CD4-positive, alpha-beta T cell treated with Interleukin-17A for 1 hour (primary cell): ENCODE results near the gene ARFGAP1.

ENCODE experiments used
- DNase-seq: peaks from one replicate; pipeline ENCODE4 v3.0.0-alpha.2; 2020

Gene ARFGAP1

DNA sequence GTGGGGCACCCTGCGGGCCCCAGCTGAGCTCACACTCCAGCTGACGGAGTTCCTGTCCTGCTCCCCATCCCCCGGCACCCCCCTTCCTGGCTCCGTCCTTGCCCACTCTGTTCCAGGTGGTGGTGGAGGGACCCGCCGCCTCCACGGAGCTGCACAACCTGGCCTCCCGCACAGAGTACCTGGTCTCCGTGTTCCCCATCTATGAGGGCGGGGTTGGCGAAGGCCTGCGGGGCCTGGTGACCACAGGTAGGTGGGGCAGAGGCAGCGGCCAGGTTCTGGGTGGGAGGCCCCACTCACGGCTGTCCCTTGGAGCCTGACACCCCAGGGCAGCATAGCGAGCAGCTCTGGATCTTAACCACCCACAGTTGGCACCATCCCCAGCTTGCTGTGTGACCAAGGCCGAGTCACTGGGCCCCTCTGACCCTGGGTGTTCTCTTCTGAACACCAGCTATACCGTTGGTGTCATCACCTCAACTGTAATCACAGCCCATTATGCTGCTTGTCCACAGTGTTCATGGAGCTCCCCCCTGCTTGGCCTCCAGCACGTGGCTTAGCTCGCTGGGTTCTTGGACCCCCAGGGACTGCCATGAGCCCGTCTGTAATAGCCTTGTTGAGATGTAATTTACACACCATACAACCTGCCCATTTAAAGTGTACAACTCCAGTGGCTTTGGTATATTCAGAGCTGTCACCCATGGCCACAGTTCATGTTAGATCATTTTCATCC is 37.8 kb downstream of the ARFGAP1 start:
- no peak for DNase-seq

DNA sequence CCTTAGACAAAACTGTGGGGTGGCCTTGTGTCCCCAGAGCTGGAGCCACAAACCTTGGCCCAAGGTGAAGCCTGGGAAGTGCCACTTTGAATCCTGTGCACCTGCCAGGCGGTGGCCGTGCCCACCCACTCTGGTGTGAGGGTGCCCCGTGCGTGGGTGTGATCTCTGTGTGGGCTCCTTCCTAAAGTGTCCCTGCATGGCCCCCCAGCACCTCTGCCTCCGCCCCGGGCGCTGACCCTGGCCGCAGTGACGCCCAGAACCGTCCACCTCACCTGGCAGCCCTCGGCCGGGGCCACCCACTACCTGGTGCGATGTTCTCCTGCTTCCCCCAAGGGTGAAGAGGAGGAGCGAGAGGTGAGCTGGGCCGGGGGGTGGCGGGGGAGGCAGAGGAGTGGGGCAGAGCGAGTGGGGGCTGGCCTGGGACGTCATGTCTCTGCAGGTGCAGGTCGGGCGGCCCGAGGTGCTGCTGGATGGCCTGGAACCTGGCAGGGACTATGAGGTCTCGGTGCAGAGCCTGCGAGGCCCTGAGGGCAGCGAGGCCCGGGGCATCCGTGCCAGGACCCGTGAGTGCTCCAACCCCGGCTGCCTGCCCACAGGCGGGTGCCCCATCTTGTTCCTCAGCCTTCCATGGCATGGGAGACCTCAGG is 38.7 kb downstream of the ARFGAP1 start:
- DNase-seq = no peak

DNA sequence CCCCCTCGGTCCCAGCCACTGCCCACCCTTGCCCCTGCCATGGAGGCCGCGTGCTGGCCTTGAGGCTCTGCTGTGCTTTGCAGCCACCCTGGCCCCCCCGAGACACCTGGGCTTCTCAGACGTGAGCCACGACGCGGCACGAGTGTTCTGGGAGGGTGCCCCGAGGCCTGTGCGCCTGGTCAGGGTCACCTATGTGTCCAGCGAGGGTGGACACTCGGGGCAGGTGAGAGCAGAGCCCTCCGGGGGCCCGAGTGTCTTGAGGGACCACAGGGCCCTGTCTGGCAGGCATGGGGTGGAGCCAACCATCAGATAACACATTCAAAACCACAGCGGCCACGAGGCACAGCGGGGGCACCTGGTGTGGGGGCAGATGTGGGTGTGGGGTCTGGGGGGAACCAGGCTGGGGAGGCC is 39.2 kb downstream of the ARFGAP1 start:
- DNase-seq = no peak

DNA sequence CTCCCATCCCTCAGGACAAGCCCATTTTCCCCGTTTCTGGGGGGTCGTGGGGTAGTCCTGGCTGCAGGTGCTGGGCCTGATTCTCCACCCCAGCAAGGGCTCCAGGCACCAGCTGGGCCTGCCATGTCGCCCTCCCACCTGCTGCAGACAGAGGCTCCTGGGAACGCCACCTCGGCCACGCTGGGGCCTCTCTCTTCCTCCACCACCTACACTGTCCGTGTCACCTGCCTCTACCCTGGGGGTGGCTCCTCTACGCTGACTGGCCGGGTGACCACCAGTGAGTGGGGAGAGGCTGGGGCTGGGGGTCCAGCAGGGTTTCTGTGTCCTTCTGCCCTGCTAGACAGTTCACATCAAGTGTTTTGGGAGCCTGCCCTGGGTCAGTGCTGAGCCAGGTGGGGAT is 39.7 kb downstream of the ARFGAP1 start:
- no peak for DNase-seq

DNA sequence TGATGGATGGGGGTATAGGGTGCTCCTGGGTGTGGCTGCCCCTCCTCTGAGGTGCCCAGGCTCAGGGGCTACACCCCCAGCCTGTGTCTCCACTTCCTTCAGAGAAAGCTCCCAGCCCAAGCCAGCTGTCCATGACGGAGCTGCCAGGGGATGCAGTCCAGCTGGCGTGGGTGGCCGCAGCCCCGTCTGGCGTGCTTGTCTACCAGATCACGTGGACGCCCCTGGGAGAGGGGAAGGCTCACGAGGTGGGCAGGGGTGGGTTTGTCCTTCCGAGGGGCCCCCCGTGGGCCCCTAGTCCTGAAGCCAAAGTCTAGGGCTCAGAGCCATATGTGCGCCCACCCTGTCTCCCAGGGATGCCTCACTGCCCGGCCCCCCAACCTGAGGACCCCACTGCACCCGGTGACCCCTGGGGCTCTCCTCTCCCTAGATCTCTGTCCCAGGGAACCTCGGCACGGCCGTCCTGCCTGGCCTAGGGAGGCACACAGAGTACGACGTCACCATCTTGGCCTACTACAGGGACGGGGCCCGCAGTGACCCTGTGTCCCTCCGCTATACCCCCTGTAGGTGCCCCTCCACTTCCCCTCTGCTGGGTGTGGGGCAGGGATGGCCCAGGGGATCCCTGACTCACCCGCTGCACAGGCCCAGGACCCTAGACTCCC is 40.2 kb downstream of the ARFGAP1 start:
- DNase-seq = no peak

DNA sequence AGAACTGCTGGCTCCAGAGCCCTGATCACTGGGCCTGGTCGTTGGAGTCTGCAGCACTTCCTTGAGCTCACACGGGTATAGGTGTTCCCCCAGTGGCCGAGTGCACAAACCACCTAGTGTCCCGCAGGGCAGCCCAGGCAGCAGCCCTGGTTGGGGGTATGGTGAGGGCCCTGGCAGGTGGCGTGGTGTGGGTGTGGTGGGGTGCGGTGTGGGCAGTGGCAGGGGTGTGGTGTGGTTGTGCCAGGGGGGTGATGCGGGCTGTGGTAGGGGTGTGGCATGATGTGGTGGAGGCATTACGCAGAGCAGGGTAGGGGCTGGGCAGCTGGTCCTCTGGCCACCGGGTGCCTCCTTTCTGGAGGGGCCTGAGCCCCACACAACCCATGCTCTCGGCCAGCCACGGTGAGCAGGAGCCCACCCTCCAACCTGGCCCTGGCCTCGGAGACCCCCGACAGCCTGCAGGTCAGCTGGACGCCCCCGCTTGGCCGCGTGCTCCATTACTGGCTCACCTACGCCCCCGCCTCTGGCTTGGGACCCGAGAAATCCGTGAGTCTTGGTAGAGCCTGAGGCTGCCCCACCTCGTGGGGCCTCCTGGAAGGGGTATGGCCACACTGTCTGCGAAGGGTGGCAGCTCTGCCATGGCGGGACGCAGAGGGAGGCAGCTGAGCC is 40.9 kb downstream of the ARFGAP1 start:
- DNase-seq = no peak

DNA sequence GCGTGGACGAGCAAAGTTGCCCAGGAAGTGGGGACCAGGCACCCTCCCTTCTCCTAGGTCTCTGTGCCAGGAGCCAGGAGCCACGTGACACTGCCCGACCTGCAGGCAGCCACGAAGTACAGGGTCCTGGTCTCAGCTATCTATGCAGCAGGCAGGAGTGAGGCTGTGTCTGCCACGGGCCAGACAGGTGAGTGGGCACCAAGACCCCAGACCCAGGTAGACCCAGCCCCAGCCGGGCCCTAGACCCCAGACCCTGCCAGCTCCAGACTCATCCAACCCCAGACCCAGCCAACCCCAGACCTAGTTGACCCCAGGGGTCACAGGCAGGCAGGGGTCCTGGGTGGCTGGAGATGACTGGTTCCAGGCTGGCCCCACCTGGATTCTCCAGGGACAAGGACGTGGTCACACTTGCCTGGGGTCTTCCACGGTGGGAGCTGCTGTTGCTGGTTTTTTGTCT is 41.4 kb downstream of the ARFGAP1 start:
- DNase-seq = no peak

DNA sequence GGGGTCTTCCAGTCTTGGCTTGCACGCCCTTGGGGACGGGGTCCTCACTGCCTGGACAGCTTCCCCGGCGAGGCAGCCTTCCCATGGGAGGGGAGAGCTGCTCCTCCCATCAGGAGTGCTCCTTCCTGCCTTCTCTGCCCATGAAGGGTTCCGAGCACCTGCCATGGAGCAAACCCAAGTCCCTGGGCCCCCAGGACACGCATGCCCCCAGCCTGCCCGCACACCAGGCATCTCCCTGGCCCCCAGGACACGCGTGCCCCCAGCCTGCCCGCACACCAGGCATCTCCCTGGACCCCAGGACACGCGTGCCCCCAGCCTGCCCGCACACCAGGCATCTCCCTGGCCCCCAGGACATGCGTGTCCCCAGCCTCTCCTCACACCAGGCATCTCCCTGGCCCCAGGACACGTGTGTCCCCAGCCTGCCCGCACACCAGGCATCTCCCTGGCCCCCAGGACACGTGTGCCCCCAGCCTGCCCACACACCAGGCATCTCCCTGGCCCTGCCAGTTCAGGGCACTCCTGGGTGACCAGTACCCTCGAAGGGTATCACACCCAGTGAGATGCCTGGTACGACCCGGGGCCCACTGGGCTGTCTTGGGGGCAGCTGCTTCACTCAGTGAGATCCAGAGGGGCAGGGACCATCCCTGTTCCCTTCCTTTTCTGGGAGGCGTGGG is 42.1 kb downstream of the ARFGAP1 start:
- DNase-seq = no peak

DNA sequence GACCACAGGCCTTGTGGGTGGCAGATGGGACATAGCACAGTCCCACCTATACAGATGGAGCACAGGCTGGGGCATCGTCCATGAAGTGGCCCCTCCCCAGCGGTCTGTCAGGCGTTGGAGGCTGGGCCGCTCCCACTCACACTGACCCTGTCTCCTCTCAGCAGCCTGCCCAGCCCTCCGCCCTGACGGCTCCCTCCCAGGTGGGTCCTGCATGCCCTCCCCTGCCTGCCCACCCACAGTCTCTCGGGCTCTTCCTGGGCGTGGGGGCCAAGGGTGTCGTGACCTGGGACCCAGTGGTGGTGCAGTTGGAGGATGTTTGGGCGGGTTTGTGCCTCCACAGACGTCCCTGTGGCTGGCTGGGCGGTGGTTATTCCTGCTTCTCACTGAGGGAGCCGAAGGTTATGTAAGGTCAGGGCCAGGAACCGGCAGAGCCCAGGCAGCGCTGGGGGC is 42.7 kb downstream of the ARFGAP1 start:
- no peak for DNase-seq

DNA sequence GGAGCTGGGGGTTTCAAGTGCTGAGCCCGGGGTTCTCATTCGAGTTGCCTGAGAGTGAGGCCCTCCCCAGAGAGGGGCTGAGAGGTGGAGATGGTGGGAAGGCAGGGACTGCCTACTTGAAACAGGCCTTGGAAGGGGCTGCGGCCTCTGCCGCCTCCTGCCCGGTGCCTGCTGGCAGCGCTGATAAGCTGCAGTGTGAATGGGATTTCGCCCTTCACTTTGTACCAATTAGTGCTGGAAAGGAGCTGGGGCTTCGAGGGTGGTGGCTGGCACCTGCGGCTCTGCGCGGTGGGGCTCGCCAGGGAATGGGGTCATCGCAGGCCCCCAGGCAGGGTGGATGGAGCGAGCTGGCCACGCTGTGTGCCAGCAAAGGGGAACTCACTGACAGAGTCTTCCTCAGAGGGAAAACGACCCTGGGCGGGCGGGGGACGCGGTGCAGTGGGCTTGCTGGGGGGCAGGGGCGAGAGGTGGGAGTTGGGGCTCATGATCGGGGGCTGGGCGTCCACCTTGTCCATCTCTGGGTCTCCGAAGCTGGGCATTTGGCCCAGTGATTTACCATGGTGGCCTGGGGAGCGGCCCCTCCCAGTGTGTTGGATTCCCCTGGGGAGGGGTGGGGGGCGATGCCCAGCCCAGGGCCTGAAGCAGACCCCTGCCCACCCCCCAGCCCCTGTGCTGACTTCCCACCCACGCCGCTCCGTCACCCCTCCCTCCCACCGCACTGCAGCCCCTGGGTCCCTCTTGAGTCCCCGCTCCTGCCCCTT is 43.3 kb downstream of the ARFGAP1 start:
- DNase-seq = no peak

DNA sequence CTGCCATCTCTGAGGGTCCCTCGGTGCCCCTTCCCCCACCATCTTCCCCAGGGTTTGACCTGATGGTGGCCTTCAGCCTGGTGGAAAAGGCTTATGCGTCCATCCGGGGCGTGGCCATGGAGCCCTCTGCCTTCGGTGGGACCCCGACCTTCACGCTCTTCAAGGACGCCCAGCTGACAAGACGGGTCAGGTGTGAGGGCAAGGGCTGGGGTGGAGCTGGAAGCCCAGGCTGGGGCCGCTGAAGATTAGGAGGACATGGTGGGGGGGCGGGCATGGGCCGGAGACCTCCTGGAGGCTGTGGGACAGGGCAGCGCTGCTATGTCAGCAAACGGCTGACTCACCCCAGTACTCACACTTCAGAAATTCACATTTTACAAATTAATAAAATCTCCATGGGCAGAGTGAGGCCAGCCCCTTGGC is 43.9 kb downstream of the ARFGAP1 start:
- no peak for DNase-seq

DNA sequence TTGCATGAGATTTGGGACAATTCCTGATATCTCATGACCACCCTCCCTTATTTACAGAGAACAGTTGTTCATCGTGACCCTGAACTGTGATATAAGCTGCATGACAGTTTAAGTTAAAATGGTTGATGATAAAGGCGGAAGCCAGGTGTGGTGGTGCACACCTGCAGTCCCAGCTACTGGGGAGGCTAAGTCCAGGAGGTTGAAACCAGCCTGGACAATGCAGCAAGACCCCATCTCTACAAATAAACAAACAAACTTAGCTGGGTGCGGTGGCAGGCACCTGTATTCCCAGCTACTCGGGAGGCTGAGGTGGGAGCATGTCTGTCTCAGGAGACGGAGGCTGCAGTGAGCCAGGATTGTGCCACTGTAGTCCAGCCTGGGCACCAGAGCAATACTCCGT is 44.4 kb downstream of the ARFGAP1 start:
- no peak for DNase-seq

DNA sequence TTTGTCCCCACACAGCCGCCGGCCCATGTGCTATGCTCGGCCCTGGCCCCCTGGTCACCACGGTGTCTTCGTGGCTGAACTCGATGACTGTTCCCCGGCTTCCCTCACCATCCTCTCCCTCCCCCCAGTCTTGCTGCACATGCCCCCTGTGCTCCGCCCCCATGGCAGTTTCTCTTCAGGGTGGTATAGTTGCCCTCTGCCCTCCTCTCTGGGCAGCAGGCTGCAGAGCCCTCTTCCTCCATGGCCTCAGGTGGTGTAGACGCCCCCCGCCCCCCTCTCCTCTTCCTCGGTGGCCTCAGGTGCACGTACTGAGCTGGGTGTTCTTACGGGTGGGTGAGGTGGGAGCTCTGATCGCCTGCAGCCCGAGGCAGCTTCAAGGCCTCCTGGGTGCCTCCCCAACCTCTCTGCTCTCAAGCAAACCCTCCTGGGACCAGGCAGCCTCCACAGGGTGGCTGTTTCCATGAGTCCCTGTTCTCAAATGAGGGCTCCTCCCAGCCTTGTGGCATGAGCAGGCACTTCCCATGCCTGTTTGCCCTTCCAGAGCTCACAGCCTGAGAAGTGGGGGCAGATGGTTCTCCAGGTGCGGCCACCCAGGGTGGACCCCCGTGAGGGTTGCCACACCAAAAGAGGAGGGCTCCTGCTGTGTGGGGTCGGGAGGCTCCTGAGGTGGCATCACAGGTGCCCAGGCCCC is 45.1 kb downstream of the ARFGAP1 start:
- DNase-seq = no peak

DNA sequence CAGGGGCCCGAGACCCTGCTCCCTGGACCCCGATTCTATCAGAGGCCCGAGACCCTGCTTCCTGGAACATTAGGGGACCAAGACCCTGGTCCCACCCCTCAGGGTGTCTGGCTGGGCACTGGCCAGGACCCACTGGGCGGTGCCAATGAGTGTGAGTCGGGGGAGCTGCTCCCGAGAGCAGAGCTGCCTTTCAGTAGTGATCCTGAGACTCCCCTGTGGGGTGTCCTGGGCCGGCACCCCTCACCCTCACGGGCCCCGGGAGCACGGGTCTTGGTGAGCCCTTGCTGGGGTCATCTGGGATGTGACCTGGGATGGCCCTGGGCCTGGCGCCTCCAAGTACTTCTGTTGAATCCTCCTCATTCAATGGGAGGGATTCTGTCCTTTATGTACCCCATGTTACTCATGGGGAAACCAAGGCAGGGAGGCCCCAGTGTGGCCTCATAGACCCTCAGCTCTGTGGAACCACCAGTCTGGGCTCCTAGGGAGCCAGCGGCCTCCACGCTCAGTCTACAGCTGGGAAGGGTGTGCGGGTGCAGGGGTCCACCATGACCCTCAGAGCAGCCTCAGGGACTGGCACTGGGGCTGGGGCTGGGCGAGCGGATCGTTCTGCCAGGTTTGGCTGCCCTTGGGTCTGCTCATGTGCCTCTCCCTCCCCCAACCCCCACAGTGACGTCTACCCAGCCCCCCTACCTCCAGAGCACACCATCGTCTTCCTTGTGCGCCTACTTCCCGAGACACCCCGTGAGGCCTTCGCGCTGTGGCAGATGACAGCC is 46.0 kb downstream of the ARFGAP1 start:
- no peak for DNase-seq

DNA sequence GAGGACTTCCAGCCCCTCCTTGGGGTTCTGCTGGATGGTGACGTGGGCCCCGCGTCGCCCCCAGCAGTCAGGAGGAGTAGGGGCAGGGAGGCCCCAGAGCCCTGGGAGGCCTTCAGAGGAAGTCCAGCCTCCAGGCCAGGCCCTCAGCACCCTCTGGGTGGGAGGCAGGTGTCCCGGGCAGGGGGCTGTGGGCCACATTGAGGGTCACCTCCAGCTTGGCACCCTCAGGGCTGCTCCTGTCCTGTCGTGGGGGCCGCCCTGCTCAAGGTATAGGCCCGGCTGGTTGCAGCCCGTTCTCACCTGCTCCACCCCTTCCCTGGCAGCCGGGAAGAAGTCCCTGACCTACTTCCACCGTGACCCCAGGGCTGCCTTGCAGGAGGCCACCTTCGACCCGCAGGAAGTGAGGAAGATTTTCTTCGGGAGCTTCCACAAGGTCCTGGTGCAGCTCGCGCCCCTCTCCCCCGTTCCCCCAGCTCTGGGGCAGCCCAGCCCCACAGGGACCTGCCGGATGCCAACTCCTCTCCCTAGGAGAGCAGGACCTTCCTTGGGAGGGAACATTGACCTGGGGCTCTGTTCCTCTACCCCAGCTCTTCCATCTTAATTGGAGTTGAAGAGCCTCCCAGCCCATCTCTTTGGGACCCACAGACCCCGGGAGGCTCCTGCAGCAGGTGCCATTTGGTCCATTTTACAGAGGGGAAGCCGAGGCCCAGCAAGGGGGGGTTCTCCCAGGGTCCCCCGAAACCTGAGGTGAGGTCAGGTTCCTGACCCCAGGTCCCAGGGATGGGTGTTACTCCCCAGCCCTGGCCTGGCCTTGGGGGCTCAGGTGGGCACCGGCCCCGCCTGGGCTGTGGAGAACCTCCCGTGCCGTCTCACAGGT is 46.8 kb downstream of the ARFGAP1 start:
- no peak for DNase-seq

DNA sequence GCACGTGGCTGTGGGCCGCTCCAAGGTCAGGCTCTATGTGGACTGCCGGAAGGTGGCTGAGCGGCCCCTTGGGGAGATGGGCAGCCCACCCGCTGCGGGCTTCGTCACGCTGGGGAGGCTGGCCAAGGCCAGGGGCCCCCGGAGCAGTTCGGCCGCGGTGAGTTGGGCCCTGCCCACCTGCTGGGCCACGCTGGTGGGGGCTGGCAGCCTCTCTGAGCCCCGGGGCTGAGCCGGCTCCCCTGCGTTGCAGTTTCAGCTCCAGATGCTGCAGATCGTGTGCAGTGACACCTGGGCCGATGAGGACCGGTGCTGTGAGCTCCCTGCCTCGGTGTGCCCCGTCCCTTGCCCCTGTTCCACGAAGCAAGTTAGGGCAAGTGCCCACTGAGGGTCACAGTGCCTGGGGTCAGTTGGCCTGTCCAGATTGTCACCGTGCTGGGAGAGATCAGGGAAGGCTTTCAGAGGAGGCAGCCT is 47.5 kb downstream of the ARFGAP1 start:
- no peak for DNase-seq

DNA sequence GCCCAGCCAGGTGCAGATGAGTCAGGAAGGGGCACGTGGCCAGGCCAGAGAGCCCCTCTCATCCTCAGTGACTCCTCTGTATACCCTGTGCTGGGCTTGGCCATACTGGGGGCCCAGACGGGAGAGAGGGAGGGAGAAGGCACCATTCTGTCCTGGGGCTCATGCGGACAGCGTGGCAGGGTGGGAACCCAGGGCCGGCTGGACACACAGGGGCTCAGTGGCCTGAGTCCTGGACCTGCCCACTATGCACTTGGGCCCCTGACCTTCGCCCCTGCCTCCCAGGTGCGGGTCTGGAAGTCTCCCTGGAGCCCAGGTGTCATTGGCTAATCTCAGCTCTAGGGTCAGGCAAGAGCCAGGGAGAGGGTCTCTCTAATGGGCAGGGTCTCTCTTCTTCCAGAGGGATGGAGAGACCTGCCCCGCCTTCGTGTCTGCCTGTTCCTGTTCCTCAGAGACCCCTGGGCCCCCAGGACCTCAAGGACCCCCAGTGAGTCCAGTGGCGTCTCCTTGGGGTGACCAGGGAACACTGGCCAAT is 48.1 kb downstream of the ARFGAP1 start:
- no peak for DNase-seq

DNA sequence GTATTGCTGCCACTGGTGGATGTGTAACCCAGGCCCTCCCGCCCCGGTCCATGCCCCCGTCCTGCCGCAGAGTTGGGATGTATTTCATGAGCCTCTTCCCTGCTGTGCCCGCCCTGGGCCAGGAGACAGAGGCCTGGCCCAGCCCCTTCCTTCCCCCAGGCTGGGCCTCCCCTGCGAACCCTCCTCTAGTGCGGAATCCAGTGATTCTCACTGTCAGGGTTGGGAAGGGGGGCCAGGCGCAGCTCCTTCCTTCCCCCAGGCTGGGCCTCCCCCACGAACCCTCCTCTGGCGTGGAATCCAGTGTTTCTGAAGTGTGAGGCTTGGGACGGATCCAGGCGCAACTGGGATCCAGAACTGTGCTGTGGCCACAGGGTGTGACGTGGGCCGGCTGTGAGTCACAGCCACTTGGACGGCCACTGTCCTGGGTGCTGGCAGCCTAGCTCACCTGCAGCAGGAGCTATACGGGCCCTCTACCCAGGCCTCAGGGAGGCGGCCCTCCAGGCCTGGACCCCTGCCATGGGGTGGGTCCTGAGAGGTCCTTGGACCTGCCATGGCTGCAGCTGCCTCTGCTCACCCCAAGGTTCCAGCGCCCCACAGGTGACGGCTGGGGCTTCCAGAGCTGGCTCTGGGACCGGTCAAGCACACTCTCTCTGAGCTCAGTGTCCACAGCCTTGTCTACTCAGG is 48.7 kb downstream of the ARFGAP1 start:
- no peak for DNase-seq
